ENCODE data around the gene PPAT.
"Not testable (repeated sequence)": the region's sequence is repeated elsewhere in the genome, so short reads cannot be mapped to it uniquely, and the experiment has no call there.

Gene PPAT

DNA sequence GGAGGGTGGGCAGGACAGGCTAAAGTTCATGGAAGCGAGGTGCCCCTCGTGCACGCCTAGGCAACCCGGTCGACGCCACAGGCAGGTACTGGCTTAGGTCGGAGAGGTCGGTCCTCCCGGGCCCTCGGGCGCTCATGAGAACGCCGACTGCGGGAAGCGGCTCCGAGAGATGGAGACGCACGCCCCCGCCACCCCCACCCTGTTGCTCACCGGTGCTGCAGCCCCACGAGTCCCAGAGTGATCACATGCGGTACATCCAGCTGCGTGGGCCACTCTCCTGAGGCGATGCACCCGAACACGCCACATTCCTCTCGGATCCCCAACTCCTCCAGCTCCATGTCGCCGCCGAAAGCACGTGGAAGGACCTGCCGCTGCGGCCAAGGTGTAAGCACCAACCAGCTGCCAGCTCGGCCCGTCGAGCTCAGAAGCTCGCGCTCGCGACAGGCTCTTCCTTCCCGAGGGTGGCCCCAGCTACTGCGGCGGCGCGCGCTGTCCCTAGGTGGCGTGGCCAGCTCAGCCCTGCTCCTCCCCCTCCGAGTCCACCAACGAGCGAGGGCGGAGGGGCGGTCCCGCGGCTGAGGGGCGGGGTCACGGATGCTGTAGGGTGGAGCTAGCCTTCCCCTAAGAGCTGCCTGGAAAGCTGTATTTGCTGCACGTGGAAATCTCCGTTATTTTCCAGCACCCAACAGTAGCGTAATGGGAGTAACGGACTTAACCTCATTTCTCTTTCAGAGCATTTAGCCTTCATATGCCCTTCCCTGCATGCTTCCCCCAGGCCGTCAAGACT lies at the start of gene PPAT:
Gene PPAT, minus strand, starts transcription at position 476 of the 787 bp plus-strand sequence. Its CDS starts 138 bp downstream, at position 338.
- peak; percentile 99 for DNase-seq

DNA sequence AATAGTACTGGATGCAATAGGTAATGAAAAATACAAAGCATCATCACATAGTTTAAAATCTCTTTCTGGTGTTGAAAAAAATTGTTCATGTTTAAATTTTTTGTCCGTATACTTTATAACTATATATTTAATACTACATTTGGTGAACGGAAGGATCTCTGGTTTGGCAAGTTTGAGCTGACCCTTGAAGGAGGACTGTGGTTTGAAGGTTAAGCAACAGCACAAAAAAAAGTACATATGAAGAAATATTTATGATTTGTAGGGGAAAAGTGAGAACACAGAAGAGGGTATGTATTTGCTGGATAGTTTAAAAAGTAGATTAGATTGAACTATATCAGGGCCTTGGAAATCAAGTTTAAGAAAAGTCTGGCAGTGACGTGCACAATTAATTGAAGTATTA lies 45.3 kb upstream of the PPAT start:
- DNase-seq, result no peak

DNA sequence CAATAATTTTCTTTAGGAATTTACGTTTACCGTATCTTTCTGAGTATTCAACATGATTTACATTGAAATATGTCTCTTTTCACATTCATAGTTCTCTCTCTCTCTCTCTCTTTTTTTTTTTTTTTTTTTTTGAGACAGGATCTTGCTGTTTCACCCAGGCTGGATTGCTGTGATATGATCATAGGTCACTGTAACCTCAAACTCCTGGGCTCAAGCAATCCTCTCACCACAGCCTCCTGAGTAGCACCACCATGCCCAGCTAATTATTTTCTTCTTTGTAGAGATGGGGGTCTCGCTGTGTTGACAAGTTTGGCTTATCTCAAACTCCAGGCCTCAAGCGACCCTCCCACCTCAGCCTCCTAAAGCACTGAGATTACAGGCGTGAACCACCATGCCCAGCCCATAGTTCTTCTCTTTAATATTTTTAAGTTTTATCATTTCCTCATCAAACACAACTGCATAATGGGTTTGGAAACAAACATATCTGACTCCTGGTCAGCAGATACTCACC lies 41.8 kb upstream of the PPAT start:
- no peak for DNase-seq

- DNase-seq, result no peak
Observed at GRCh38 chr4:56475917-56476316, 40.5 kb upstream of the PPAT start.

DNA sequence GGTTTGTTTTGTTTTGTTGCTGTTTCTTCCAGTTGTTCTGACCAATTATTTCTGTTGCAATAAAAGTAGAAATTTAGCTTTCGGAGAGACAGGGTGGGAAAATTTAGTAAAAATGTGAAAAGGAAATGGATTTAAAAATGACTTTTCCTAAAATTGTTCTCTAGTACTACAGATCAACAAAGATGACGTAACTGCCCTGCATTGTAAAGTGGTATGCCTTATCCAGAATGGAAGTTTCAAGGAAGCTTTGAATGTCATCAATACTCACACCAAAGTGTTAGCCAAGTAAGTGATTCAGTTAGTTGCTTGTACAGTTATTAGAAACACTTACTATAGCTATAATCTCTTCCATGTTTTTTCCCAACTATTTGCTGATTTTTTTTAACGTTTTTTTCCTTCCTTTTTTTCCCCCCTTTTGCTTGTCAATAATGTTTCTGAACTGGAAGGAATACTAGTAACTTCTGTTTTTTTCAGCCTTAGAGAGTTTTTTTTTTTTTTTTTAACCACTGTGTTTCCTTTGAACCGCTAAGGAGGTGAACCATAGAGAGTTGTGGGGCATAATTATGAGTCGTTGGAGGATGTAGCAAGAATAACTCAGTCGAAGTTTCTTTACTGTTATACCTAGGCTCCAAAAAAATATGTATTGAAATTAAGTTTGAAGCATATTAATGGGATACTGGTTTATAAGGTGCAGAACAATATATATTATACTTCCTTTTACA lies 34.2 kb upstream of the PPAT start:
- no peak for DNase-seq

DNA sequence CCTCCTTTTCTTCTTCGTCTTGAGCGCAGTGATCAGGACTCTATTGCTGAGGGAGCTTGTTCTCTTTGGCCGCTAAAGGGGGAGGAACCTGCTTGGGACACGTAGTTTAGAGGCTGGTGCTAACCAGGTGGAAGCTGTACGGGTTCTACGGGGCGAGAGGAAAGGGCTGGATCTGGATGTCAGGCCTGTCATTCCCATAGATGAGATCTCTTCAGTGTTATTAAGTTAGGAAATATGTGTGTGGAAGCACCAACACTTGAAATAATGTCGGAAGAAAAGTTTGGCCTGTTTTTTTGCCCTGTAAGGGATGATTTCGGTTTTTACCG lies 32.6 kb upstream of the PPAT start:
- peak; percentile 49 for DNase-seq

GRCh38 chr4:56467284-56468096 lies 32.1 kb upstream of the PPAT start, which contains the start of gene SRP72:
SRP72 (plus strand) TSS chr4:56467617; CDS start chr4:56467636, 19 bp downstream.
- DNase-seq, result peak; percentile 92

GRCh38 chr4:56466910-56467283 lies 31.5 kb upstream of the PPAT start:
- DNase-seq, result no peak

- DNase-seq, result not testable (repeated sequence)
Observed at GRCh38 chr4:56466296-56466761, 30.9 kb upstream of the PPAT start.

GRCh38 chr4:56465599-56466295 lies 30.3 kb upstream of the PPAT start:
- DNase-seq, result no peak

- DNase-seq, result no peak
Observed at GRCh38 chr4:56464581-56464980, 29.2 kb upstream of the PPAT start.

DNA sequence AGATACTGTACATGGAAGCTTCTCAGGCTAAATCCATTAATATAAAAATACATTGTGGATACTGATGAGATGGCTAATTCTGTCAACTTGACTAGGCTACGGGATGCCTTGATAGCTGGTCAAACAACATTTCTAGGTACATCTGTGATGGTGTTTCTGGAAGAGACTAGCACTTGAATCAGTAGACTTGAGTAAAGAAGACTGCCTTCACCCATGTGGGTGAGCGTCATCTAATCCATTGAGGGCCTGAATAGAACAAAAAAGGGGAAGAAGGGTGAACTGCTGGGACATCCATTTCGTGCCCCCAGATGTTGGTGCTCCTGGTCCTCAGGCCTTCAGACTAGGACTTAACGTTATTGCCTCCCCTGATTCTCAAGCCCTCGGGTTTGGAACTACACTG lies 28.3 kb upstream of the PPAT start:
- DNase-seq, result no peak

- no peak for DNase-seq
Observed at GRCh38 chr4:56462157-56462556, 26.7 kb upstream of the PPAT start.

DNA sequence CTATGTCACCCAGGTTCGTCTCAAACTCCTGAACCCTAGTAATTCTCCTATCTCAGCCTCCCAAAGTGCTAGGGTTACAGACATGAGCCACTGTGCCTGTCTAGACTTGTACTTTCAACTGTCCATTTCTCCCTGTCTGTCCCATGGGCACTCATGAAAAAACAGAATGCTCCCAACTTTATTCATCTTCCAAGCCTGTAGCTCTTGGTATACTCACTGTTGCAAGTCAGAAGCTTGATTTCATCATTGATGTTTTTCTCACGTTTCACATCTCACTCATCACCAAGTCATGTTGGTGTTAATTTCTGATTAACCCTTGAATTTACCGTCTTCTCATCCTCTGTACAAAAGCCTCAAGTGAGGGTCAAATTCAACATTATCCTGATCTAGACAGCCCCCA lies 24.7 kb upstream of the PPAT start:
- no peak for DNase-seq

DNA sequence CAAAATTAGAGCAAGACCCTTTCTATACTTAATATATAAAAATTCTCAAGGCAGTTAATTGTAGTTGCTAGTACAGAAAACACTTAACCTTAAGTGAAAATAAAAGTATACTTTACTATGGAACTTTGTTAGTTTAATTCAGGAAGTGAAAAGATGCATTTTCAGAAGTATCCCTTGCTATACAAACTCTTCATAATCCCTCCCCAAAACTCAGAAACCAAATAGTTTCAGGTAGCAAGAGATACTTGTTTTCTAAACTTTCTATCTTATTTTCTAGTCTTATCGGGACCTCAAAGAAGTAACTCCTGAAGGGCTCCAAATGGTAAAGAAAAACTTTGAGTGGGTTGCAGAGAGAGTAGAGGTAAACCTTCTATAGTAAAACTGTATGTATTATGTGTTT lies 14.9 kb upstream of the PPAT start:
- DNase-seq, result no peak

DNA sequence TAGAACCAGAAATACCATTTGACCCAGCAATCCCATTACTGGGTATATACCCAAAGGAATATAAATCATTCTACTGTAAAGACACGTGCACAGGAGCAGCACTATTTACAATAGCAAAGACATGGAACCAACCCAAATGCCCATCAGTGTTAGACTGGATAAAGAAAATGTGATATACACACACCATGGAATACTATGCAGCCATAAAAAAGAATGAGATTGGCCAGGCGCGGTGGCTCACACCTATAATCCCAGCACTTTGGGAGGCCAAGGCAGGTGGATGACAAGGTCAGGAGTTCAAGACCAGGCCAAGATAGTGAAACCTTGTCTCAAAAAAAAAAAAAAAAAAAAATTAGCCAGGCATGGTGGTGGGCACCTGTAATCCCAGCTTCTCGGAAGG lies 14.1 kb upstream of the PPAT start:
- DNase-seq, result not testable (repeated sequence)

- no peak for DNase-seq
Observed at GRCh38 chr4:56448301-56448700, 12.9 kb upstream of the PPAT start.

DNA sequence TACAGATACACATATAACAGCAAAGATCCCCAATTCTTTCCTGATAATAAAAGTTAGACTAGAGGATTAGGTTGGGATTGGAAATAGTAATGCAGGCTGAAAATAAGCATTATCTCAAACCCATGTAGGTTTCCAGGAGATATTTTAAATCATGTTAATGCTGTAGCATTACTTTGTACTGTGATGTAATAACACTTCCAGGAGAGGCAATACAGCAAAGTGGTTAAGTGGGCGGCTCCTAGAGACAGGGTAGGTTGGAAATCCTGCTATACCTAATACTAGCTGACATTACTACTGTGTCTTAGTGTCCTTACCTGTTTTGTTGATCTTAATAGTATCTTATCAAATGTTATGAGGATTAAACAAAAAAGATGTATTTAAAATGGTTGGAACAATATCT lies 10.3 kb upstream of the PPAT start:
- no peak for DNase-seq

DNA sequence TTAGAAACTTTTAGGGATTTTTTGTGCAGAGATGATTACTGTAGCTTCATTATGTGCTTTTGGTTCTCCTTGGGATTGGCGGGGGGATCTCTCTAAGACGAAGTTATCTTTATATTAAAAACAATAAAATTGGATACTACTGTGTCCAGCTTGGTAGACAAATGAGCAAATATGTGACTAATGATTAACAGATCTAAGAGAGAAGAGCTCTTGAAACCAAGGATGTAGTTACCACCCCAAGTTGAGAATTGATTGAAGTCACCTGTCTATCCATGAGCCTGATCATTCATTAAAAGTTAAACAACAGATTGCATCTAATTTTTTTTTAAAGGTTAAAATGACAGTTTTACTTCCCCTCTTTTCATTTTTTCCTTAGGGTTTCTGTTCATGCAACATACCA lies 9.3 kb upstream of the PPAT start:
- no peak for DNase-seq

GRCh38 chr4:56440983-56441382 lies 5.6 kb upstream of the PPAT start:
- DNase-seq, result no peak

GRCh38 chr4:56438766-56439165 lies 3.4 kb upstream of the PPAT start:
- no peak for DNase-seq

DNA sequence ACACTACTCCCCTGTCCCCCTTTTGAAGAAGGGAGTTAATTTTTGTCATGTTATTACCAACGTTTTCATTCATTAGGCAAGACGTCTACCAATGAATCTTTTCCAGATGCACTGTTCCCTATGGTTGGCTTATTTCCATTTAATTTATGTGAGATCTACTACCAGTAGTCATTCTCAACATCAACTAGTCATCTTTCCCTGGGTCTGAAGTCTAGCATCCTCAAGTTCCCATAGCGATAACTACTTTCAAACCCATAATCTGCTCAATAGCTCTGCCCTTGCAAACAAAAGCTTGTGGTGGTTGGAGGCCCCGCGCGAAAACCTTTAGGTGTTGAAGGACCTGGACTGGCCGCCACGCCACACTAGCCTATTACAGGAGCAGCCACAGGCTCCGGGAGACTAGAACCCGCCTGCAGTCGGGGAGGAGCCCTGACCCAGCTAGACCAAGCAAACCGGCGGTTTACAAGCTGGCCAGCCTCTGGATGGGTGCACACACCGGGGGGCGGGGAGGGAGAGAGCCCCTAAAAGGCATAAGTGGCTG lies 746 bp downstream of the PPAT start:
- peak; percentile 37 for DNase-seq
